Measurements from ENCODE around the gene MYLIP.

MYLIP gene

DNA sequence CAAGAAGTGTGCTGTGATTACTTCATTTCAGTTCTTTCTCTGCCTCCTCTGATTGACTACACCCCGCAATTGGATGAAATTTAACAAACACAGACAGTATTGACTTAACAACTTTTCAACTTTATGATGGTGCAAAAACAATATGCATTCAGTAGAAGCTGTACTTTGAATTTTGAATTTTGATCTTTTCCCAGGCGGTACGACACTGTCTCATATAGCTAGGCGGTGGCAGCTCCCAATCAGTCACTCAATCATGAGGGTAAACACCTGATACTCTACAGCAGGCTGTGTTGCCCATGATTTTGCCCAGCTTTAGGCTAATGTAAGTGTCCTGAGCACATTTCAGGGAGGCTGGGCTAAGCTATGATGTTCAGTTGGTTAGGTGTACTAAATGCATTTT is 47.6 kb upstream of the MYLIP start:
- H3K36me3 ChIP-seq (ENCODE audit: low read length), result no peaks in the 10 kb centered on the region
- H3K9ac ChIP-seq (ENCODE audit: low read length), result no peak overlapping the region
- no peaks in the 10 kb centered on the region for H3K27me3 ChIP-seq (ENCODE audit: low read length)
- TF ChIP-seq, protein P1, sequence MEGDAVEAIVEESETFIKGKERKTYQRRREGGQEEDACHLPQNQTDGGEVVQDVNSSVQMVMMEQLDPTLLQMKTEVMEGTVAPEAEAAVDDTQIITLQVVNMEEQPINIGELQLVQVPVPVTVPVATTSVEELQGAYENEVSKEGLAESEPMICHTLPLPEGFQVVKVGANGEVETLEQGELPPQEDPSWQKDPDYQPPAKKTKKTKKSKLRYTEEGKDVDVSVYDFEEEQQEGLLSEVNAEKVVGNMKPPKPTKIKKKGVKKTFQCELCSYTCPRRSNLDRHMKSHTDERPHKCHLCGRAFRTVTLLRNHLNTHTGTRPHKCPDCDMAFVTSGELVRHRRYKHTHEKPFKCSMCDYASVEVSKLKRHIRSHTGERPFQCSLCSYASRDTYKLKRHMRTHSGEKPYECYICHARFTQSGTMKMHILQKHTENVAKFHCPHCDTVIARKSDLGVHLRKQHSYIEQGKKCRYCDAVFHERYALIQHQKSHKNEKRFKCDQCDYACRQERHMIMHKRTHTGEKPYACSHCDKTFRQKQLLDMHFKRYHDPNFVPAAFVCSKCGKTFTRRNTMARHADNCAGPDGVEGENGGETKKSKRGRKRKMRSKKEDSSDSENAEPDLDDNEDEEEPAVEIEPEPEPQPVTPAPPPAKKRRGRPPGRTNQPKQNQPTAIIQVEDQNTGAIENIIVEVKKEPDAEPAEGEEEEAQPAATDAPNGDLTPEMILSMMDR (IDR thresholded peaks at IDR 0.05; ENCODE audit: insufficient read depth, low read length, poor library complexity, severe bottlenecking), result no peak
- TF ChIP-seq EZH2phosphoT487 (conservative IDR thresholded peaks at IDR 0.05; ENCODE audit: low read length), result no peak
- H3K27ac ChIP-seq (ENCODE audit: low read depth, low read length), result no peak overlapping the region
- H3K9me3 ChIP-seq (ENCODE audit: insufficient read depth, low read length), result no peaks in the 10 kb centered on the region
- H3F3A ChIP-seq (ENCODE audit: insufficient read depth), result no peaks in the 10 kb centered on the region
- no peak overlapping the region for H3K4me3 ChIP-seq (ENCODE audit: insufficient read depth, low read length, poor library complexity, severe bottlenecking)
- no peaks in the 10 kb centered on the region for H3K79me2 ChIP-seq (ENCODE audit: insufficient read depth, low read length)
- H4K20me1 ChIP-seq (ENCODE audit: low read depth, low read length), result no peaks in the 10 kb centered on the region
- no peak overlapping the region for H2AFZ ChIP-seq (ENCODE audit: low read depth, low read length, severe bottlenecking)
- no peak overlapping the region for H3K4me2 ChIP-seq (ENCODE audit: low read depth, low read length, poor library complexity, severe bottlenecking)
- H3K9me2 ChIP-seq (replicated peaks; ENCODE audit: insufficient read depth, low read length), result no peaks in the 10 kb centered on the region

DNA sequence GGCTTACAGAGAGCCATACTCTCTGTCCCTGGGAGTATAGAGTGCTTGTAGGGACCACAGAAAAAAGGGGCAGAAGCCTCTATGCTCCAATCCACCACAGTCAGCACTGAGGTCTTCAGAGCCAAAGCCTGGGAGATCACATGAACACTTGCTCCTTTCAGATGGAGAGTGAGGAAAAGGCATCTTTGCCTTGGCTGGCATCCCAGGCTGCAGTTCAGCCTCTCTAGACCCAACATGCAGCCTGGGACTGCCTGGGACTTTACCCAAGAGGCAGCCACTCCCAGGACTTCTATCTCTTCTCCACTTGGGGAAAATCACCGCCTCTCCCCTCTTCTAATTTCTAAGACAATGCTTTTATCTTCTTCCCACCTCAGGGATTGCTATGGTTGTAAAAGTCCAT is 46.5 kb upstream of the MYLIP start:
- no peaks in the 10 kb centered on the region for H3K79me2 ChIP-seq (ENCODE audit: insufficient read depth, low read length)
- no peak overlapping the region for H3K27ac ChIP-seq (ENCODE audit: low read depth, low read length)
- H3K4me2 ChIP-seq (ENCODE audit: low read depth, low read length, poor library complexity, severe bottlenecking), result no peak overlapping the region
- no peaks in the 10 kb centered on the region for H3K9me3 ChIP-seq (ENCODE audit: insufficient read depth, low read length)
- H4K20me1 ChIP-seq (ENCODE audit: low read depth, low read length), result no peaks in the 10 kb centered on the region
- H2AFZ ChIP-seq (ENCODE audit: low read depth, low read length, severe bottlenecking), result no peak overlapping the region
- TF ChIP-seq, protein P1 (IDR thresholded peaks at IDR 0.05; ENCODE audit: insufficient read depth, low read length, poor library complexity, severe bottlenecking), result no peak
- no peak for TF ChIP-seq EZH2phosphoT487 (conservative IDR thresholded peaks at IDR 0.05; ENCODE audit: low read length)
- no peak overlapping the region for H3K4me3 ChIP-seq (ENCODE audit: insufficient read depth, low read length, poor library complexity, severe bottlenecking)
- no peaks in the 10 kb centered on the region for H3F3A ChIP-seq (ENCODE audit: insufficient read depth)
- H3K9me2 ChIP-seq (replicated peaks; ENCODE audit: insufficient read depth, low read length), result no peaks in the 10 kb centered on the region
- H3K27me3 ChIP-seq (ENCODE audit: low read length), result no peaks in the 10 kb centered on the region
- no peaks in the 10 kb centered on the region for H3K36me3 ChIP-seq (ENCODE audit: low read length)
- H3K9ac ChIP-seq (ENCODE audit: low read length), result no peak overlapping the region

DNA sequence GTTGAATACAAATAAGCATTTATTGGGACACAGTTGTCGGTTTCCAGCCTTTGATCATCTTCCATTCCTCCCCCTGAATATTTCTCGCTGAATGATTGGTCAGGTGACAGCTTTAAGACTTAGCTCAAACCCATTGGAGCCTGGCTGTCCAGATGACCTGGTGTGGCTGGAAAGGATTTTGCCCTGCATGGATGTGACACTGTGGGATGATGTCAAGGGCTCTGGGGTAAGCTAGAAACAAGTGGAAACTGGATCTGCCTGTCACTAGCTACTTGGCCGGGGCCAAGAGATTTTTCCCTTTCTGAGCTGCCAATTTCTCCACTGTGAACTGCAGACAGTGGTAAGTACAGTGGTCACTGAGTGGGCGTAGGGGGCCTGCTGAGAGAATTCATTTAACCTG is 41.9 kb upstream of the MYLIP start:
- Histone ChIP-seq H3K4me2 (ENCODE audit: low read depth, low read length, poor library complexity, severe bottlenecking) (no peak overlapping the region), H3F3A (ENCODE audit: insufficient read depth) (no peaks in the 10 kb centered on the region), H3K79me2 (ENCODE audit: insufficient read depth, low read length) (no peaks in the 10 kb centered on the region), H3K36me3 (ENCODE audit: low read length) (no peaks in the 10 kb centered on the region), H3K4me3 (ENCODE audit: insufficient read depth, low read length, poor library complexity, severe bottlenecking) (no peak overlapping the region), H3K9me2 (replicated peaks; ENCODE audit: insufficient read depth, low read length) (no peaks in the 10 kb centered on the region), H4K20me1 (ENCODE audit: low read depth, low read length) (no peaks in the 10 kb centered on the region), H3K27ac (ENCODE audit: low read depth, low read length) (no peak overlapping the region), H2AFZ (ENCODE audit: low read depth, low read length, severe bottlenecking) (no peak overlapping the region), H3K9ac (ENCODE audit: low read length) (no peak overlapping the region), H3K9me3 (ENCODE audit: insufficient read depth, low read length) (no peaks in the 10 kb centered on the region), H3K27me3 (ENCODE audit: low read length) (no peaks in the 10 kb centered on the region)
- TF ChIP-seq, protein P1 (IDR thresholded peaks at IDR 0.05; ENCODE audit: insufficient read depth, low read length, poor library complexity, severe bottlenecking), result no peak
- no peak for TF ChIP-seq EZH2phosphoT487 (conservative IDR thresholded peaks at IDR 0.05; ENCODE audit: low read length)
